Non-pigmented ciliary epithelial cell (primary cell): Measurements from ENCODE around the gene LRRC26.
"Not testable (repeated sequence)": the region's sequence is repeated elsewhere in the genome, so short reads cannot be mapped to it uniquely, and the experiment has no call there.

ENCODE experiments used
- DNase-seq: peaks from one replicate; pipeline ENCODE4 v3.0.0-alpha.2; 2010; ENCODE audit warnings: low read depth

Gene LRRC26

DNA sequence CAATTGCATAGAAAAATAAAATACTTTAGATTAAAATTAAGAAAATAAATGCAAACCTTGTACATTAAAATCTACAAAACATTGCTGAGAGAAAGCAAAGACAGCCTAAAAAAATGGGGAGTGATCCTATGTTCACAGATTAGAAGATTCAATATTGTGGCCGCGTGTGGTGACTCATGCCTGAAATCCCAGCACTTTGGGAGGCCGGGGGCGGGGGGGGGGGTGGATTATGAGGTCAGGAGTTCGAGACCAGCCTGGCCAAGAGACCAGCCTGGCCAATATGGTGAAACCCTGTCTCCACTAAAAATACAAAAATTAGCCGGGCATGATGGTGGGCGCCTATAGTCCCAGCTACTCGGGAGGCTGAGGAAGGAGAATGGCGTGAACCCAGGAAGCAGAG, 34.7 kb downstream of the LRRC26 start:
- not testable (repeated sequence) for DNase-seq

GRCh38 chr9:137134191-137134590, 35.7 kb downstream of the LRRC26 start:
- no peak for DNase-seq

DNA sequence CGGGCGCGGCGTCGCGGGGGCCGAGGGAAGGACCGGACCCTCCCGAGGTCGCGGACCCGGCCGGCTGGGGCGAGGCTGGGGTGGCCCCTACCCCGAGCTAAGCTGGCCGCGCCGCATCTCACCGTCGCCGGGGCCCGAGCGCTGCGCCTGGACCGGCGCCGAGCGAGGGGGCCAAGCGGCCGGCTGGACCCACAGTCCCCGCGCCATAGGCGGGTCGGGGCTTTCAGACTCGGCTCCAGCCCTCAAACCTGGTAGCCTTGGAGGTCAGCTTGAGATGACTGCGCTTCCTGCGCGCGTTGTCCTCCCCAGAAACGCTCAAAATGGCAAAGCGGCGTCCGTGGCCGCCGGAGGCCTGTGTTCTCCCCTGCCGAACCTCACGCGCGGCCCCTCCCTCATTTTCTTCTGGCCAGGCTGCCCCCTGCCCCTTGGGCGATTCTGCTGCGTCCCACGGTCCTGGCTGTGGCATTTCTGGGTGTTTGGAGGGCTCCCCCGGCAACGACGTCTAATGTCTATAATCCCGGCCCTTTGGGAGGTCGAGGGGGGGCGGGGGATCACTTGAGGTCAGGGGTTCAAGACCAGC, 39.6 kb downstream of the LRRC26 start:
- no peak for DNase-seq

DNA sequence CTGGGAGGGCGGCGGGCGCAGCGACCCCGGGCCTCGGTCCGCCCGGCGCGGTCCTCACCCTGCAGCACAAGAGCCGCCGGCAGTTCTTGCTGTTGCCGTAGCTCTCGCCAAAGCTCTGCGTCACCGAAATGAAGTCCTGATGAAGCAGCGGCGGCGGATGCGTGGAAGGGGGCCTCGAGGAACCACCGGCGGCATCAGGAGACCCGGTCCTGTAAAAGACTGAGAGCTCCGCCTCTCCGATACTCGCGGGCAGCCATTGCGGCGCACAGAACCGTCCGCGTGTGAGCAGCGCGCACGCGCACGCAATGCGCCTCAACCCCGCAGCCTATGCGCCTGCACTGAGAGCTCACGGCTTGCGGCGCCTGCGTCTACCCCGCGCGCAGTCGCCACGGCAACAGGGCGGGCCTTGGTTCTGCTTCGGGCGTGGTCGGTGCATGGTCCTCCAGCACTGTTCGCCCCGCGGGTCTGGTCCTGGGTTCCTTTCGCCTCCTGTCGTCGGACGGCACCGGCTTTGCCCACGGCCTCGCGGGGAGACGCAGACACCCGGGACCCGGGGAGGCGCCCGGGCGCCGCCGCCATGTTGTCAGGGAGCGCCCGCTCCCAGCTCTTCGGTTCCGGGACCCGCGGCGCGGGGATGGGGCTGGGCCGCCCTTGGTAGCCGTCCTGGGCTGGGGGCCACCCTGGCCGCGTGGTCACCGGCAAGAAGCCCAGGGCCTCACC, 40.2 kb downstream of the LRRC26 start:
- peak; percentile 55 for DNase-seq

- DNase-seq = no peak
Observed at GRCh38 chr9:137128862-137129455, 40.9 kb downstream of the LRRC26 start.

DNA sequence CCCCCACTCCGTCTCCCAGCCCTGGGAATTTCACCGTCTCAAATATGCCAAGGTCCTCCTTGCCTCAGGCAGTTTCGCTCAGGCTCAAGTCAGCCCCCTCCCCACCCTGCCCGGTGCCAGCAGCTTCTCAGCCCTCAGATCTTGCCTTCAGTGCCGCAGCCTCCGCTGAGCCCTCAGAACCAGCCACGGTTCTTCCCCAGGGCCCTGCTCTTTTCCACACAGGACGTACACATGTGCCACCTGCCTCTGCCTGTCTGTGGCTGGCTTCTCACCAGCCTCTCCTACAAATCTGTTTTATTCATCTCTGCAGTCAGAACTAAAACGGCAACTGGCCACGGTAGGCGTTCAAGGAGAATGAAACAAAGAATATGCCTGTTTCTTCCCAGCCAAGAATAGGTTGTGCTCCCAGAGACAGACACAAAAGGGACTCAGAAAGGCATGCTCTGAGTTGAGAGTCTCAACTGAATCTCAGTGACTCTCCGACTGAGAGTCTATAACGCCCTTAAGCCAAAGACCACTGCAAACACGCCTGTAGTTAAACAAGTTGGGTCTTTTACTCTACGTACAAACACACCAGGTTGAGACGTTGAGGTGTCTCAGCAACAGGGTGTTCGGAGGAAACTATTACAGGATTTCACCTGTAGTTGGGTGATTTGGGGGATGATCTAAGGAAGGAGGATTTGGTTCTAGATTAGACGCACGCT, 41.5 kb downstream of the LRRC26 start:
- DNase-seq = no peak

GRCh38 chr9:137127301-137128157, 42.3 kb downstream of the LRRC26 start:
- no peak for DNase-seq

DNA sequence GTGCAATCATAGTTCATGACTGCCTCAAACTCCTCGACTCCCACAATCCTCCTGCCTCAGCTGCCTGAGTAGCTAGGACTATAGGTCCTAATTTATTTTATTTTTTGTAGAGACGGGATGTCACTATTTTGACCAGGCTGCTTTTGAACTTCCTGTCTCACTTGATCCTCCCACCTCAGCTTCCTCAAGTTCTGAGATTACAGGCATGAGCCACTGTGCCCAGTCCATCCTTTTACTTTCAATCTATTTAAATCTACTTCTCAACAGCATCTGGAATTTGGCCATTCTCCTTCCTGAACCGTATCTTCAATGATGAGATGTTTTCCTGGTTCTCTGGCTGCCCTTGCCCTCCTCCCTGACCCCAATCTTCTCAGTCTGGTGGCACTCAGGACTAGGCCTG, 43.1 kb downstream of the LRRC26 start:
- no peak for DNase-seq

- DNase-seq = not testable (repeated sequence)
Observed at GRCh38 chr9:137123952-137124462, 45.8 kb downstream of the LRRC26 start.

DNA sequence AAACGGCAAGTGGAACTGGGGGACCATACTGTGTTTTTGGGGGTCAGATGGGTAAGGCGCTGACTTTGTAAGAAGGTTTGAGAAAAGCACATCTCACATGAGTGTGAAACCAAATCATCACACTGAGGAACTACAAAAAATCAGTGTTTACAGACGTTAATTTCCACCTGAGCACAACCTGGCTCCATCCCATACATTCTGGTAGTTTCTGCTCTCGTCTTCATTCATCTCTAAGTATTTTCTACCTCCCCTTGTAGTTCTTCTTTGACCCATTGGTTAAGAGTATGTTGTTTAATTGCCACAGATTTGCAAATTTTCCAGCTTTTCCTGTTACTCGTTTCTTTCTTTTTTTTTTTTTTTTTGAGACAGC, 46.4 kb downstream of the LRRC26 start:
- DNase-seq = no peak

DNA sequence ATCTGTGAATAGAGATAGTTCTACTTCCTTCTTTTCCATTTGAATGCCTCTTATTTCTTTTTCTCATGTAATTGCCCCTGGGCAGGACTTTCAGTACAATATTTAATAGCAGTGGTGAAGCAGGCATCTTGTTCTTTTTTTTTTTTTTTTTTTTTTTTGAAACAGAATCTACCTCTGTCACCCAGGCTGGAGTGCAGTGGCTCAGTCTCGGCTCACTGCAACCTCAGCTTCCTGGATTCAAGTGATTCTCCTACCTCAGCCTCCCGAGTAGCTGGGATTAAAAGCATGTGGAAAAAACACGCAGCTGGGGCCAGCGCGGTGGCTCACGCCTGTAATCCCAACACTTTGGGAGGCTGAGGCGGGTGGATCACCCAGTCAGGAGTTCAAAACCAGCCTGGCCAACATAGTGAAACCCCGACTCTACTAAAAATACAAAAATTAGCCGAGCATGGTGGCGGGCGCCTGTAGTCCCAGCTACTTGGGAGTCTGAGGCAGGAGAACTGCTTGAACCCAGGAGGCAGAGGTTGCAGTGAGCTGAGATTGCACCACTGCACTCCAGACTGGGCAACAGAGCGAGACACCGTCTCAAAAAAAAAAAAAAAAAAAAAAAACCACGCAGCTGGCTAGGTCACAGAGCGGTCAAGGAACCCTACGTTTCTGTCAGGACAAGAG, 46.9 kb downstream of the LRRC26 start:
- DNase-seq = not testable (repeated sequence)

GRCh38 chr9:137121927-137122795, 47.7 kb downstream of the LRRC26 start:
- not testable (repeated sequence) for DNase-seq
